ENCODE measurements around the gene REV3L. TPM values are rescaled to one million over a fixed set of nuclear protein-coding genes. Genes with fewer than 3 reads are reported as not detected.

The REV3L gene
- total RNA-seq, 1 experiment from 2014 or later, result 12.8 TPM

DNA sequence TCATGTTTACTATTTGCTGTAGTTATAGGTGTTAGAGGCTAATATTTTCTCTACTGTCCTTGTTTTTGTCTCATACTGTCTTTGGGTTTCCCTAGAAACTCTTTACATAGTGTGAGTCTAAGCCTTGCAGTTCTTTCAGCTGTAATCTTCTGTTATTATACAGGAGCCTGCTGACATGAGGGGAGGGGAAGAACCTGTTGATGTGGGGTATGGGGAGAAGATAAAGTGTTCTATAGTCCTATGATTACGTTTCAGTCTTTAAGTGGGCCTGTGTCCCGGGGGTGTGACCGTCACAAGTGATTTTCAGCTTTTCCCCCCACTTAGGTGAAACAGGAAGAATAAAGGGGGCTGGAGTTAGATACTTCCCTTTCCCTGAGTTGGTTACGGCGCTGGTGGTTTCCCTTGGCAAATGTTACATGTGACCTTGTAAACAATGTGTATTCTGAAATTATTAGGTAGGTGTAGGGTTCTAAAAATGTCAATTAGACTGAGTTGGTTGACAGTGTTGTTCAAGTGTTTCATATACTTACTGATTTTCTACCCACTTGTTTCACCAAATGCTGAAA, 41.3 kb downstream of the REV3L start:
- POLR2A ChIA-PET, result no interaction called here

More for the DNA sequence above, 41.3 kb downstream of the REV3L start:
- H2AFZ ChIP-seq (ENCODE audit: low read depth, low read length, poor library complexity, severe bottlenecking), result no peak overlapping the region
- BruUV-seq (replicated peaks), result no TSS peak
- H3K36me3 ChIP-seq (ENCODE audit: control insufficient read depth in 1 of 2, insufficient read depth in 2 of 2, low read length in 2 of 2), result no peaks in the 10 kb centered on the region
- no peaks in the 10 kb centered on the region for H3K27me3 ChIP-seq (ENCODE audit: insufficient read depth, low read length)
- no peaks in the 10 kb centered on the region for H3K9me3 ChIP-seq (ENCODE audit: control insufficient read depth in 1 of 2, insufficient read depth in 1 of 2, low read depth in 1 of 2, low read length in 2 of 2)
- no peak for ATAC-seq
- CTCF ChIA-PET, result no interaction called here
- H3K4me2 ChIP-seq (ENCODE audit: low read length), result no peak overlapping the region
- no peaks in the 10 kb centered on the region for H3K4me1 ChIP-seq (ENCODE audit: control insufficient read depth in 1 of 2, insufficient read depth in 2 of 2, low read length in 2 of 2)
- no peak overlapping the region for H3K27ac ChIP-seq (ENCODE audit: low read depth, low read length)
- no peaks in the 10 kb centered on the region; the same call in 1 of the 2 replicates for H4K20me1 ChIP-seq (ENCODE audit: insufficient read depth)
- H3K4me3 ChIP-seq (replicated peaks in 1 of 2; ENCODE audit: low read depth in 1 of 2, low read length in 2 of 2), result no peak overlapping the region
- intact Hi-C loops (cut with micrococcal nuclease), result no loop called here
- H3K79me2 ChIP-seq (ENCODE audit: insufficient read depth, low read length), result peaks cover 71% of the 10 kb centered on the region
- DNase-seq (ENCODE audit: low read depth, low spot score), result no peak
- no peak overlapping the region for H3K9ac ChIP-seq (ENCODE audit: low read length)
- no peaks in the 10 kb centered on the region for H3K9me2 ChIP-seq (ENCODE audit: insufficient read depth)
- RAD21 ChIA-PET (ENCODE audit: low non-redundant PET in 1 of 2, low total read pairs in 2 of 2, uncharacterized antibody in 2 of 2, unreplicated experiment in 2 of 2), result no interaction called here
- TF ChIP-seq JUND (IDR thresholded peaks at IDR 0.05) (no peak), ZFX (IDR thresholded peaks at IDR 0.05) (no peak), FOSL1 (IDR thresholded peaks at IDR 0.05; ENCODE audit: low read depth) (no peak), ELF1 (IDR thresholded peaks at IDR 0.05; ENCODE audit: borderline replicate concordance, low read depth) (no peak), SIN3A (IDR thresholded peaks at IDR 0.05; ENCODE audit: low read depth) (no peak), ZNF274 (IDR thresholded peaks at IDR 0.05; ENCODE audit: low read depth, low read length) (no peak), POLR2A (IDR thresholded peaks at IDR 0.05; ENCODE audit: borderline replicate concordance, extremely low read depth, insufficient read depth, insufficient read length) (no peak), RAD21 (IDR thresholded peaks at IDR 0.05; ENCODE audit: low read depth) (no peak), SP1 (IDR thresholded peaks at IDR 0.05; ENCODE audit: low read depth) (no peak), YY1 (IDR thresholded peaks at IDR 0.05; ENCODE audit: extremely low read depth, insufficient replicate concordance, low read depth, low read length) (no peak), POLR2AphosphoS5 (IDR thresholded peaks at IDR 0.05; ENCODE audit: low read depth, low read length) (no peak), EZH2 (IDR thresholded peaks at IDR 0.05) (no peak), SRF (IDR thresholded peaks at IDR 0.05; ENCODE audit: low read depth) (no peak), EZH2phosphoT487 (IDR thresholded peaks at IDR 0.05; ENCODE audit: borderline replicate concordance) (no peak), TCF7L2 (IDR thresholded peaks at IDR 0.05; ENCODE audit: borderline replicate concordance, extremely low read depth, insufficient read depth, insufficient read length) (no peak)
- TF ChIP-seq, protein P1, sequence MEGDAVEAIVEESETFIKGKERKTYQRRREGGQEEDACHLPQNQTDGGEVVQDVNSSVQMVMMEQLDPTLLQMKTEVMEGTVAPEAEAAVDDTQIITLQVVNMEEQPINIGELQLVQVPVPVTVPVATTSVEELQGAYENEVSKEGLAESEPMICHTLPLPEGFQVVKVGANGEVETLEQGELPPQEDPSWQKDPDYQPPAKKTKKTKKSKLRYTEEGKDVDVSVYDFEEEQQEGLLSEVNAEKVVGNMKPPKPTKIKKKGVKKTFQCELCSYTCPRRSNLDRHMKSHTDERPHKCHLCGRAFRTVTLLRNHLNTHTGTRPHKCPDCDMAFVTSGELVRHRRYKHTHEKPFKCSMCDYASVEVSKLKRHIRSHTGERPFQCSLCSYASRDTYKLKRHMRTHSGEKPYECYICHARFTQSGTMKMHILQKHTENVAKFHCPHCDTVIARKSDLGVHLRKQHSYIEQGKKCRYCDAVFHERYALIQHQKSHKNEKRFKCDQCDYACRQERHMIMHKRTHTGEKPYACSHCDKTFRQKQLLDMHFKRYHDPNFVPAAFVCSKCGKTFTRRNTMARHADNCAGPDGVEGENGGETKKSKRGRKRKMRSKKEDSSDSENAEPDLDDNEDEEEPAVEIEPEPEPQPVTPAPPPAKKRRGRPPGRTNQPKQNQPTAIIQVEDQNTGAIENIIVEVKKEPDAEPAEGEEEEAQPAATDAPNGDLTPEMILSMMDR (IDR thresholded peaks at IDR 0.05 in 2 of 3, conservative IDR thresholded peaks at IDR 0.05 in 1 of 3; ENCODE audit: borderline replicate concordance in 1 of 3, insufficient read depth in 1 of 3, low read depth in 2 of 3, low read length in 2 of 3), result no peak
- TF ChIP-seq, protein P2, sequence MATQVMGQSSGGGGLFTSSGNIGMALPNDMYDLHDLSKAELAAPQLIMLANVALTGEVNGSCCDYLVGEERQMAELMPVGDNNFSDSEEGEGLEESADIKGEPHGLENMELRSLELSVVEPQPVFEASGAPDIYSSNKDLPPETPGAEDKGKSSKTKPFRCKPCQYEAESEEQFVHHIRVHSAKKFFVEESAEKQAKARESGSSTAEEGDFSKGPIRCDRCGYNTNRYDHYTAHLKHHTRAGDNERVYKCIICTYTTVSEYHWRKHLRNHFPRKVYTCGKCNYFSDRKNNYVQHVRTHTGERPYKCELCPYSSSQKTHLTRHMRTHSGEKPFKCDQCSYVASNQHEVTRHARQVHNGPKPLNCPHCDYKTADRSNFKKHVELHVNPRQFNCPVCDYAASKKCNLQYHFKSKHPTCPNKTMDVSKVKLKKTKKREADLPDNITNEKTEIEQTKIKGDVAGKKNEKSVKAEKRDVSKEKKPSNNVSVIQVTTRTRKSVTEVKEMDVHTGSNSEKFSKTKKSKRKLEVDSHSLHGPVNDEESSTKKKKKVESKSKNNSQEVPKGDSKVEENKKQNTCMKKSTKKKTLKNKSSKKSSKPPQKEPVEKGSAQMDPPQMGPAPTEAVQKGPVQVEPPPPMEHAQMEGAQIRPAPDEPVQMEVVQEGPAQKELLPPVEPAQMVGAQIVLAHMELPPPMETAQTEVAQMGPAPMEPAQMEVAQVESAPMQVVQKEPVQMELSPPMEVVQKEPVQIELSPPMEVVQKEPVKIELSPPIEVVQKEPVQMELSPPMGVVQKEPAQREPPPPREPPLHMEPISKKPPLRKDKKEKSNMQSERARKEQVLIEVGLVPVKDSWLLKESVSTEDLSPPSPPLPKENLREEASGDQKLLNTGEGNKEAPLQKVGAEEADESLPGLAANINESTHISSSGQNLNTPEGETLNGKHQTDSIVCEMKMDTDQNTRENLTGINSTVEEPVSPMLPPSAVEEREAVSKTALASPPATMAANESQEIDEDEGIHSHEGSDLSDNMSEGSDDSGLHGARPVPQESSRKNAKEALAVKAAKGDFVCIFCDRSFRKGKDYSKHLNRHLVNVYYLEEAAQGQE (IDR thresholded peaks at IDR 0.05; ENCODE audit: low read depth), result no peak
- TF ChIP-seq, protein P3, sequence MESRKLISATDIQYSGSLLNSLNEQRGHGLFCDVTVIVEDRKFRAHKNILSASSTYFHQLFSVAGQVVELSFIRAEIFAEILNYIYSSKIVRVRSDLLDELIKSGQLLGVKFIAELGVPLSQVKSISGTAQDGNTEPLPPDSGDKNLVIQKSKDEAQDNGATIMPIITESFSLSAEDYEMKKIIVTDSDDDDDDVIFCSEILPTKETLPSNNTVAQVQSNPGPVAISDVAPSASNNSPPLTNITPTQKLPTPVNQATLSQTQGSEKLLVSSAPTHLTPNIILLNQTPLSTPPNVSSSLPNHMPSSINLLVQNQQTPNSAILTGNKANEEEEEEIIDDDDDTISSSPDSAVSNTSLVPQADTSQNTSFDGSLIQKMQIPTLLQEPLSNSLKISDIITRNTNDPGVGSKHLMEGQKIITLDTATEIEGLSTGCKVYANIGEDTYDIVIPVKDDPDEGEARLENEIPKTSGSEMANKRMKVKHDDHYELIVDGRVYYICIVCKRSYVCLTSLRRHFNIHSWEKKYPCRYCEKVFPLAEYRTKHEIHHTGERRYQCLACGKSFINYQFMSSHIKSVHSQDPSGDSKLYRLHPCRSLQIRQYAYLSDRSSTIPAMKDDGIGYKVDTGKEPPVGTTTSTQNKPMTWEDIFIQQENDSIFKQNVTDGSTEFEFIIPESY (IDR thresholded peaks at IDR 0.05; ENCODE audit: extremely low read depth, insufficient replicate concordance, low read length), result no peak
